Ovary (tissue), 9 donors: Measurements from ENCODE around the gene TBC1D19. TPM values are rescaled to one million over a fixed set of nuclear protein-coding genes. Genes with fewer than 3 reads are reported as not detected.

ENCODE experiments used
- DNase-seq, 5 donors: peaks; one replicate each; pipeline ENCODE4 v3.0.0-alpha.2; 2019 to 2020
- H3K27ac ChIP-seq, 2 donors: fragments of 200-600 bp; one replicate each; pipeline versions ENCODE4 v1.5.1 to v1.8.0; 2019 to 2022
- H3K27me3 ChIP-seq: fragments of 200-600 bp; one replicate; pipeline ENCODE4 v1.8.0; 2022
- H3K36me3 ChIP-seq: fragments of 200-600 bp; sonication (generic); one replicate; pipeline ENCODE4 v1.5.1; 2019
- H3K4me1 ChIP-seq: one replicate; pipeline ENCODE4 v1.8.1; 2013; ENCODE audit warnings: mild to moderate bottlenecking, moderate library complexity; ENCODE audit not compliant: insufficient read depth
- H3K4me3 ChIP-seq: fragments of 200-600 bp; sonication (generic); one replicate; pipeline ENCODE4 v1.5.1; 2017
- H3K9me3 ChIP-seq, 2 donors: fragments of 200-600 bp in 1 of 2; sonication (generic) in 1 of 2; one replicate each; pipeline versions ENCODE4 v1.5.1 to v1.8.1; 2013 to 2019; ENCODE audit warnings: mild to moderate bottlenecking in 1 of 2, moderate library complexity in 1 of 2
- EP300 ChIP-seq: sonication (generic); formaldehyde crosslinking; IDR thresholded peaks from one replicate; pipeline ENCODE4 v1.6.1; 2017; ENCODE audit warnings: antibody characterized with exemption
- POLR2A ChIP-seq: fragments of 450-650 bp; IDR thresholded peaks from one replicate; pipeline ENCODE4 v1.6.1; 2017; ENCODE audit warnings: antibody characterized with exemption, mild to moderate bottlenecking, moderate library complexity
- WGBS, 3 donors: extraction: QIAGEN DNeasy Blood & Tissue Kit in 1 of 3; methylation state at CpG; one replicate each; pipeline versions ENCODE4 v1.1.5 to v1.1.7; 2013 to 2017; 5-methylcytosine and 5-hydroxymethylcytosine counted together
- intact Hi-C, 4 donors: fragments of 100-400 bp; cut with DNase I; formaldehyde crosslinking; loops; one replicate each; pipeline versions ENCODE4 v1.11.0 to v1.15.1; 2022 to 2023
- polyA plus RNA-seq, 2 donors: library from polyadenylated mRNA; stranded (reverse); fragments of 200-250 nt in 1 of 2; fragments of 350-450 nt in 1 of 2; fragmentation: Illumina TruSeq in 1 of 2; extraction: RNeasy Lipid Tissue Mini Kit (QIAGEN cat#74804) in 1 of 2; gene quantifications; one replicate each; pipeline ENCODE4 v1.2.3, GENCODE V29; 2013 to 2014
- total RNA-seq, 7 donors: library from RNA; depleted of rRNA in 2 of 7; stranded (reverse); fragments of >200 nt in 2 of 7; fragmentation: NEBNext Ultra II Directional in 3 of 7; extraction: Animal tissue kit (Norgen Biotek cat#: 25700) in 3 of 7; gene quantifications; one replicate each; pipeline versions ENCODE4 v1.1.0 to v1.2.4, GENCODE V29; 2016 to 2023
- TF ChIP-seq, protein P1 (sequence below), 3 donors: fragments of 450-650 bp in 2 of 3; fragments of 200-600 bp in 1 of 3; IDR thresholded peaks; one replicate each; pipeline versions ENCODE4 v1.5.1 to v1.8.0; 2016 to 2022; ENCODE audit warnings: antibody characterized with exemption in 3 of 3, mild to moderate bottlenecking in 1 of 3
- donor health status: DM: no; HTN: no; CAD: no; lungs with moderate emphysema.
- donor health status: DM: no; HTN: no; CAD: no.
- donor health status: Bipolar disorder and iron deficiency.
- donor health status: DM: yes; HTN: yes; CAD: no.
- donor health status: DM: no; HTN: no; CAD: no.
- donor health status: DM: yes; HTN: yes; CAD: no.

The TBC1D19 gene
- total and polyA plus RNA-seq, 9 donors: 6.0 to 25.2 (median 14.8) TPM

DNA sequence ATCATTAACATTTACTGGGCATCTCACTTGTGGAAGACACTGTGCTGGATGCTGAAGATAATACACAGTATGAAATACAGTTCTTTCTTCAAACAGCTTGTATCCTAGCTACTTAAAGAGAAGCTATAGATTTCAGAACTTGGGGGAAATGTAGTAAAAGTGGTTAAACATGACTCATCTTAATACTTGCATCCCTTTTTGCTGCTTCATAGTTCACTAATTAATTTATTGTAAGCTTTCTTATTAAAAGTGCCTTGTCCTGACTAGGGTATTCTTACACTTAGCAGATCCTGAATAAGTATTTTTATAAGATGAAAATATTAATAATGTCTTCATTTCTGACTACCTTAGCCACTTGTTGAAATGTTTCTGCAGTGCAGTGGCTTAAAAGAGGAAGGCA, 144.0 kb downstream of the TBC1D19 start:
- intact Hi-C loops: no loop called here
- no peak for DNase-seq
- no peak overlapping the region for H3K27ac ChIP-seq

DNA sequence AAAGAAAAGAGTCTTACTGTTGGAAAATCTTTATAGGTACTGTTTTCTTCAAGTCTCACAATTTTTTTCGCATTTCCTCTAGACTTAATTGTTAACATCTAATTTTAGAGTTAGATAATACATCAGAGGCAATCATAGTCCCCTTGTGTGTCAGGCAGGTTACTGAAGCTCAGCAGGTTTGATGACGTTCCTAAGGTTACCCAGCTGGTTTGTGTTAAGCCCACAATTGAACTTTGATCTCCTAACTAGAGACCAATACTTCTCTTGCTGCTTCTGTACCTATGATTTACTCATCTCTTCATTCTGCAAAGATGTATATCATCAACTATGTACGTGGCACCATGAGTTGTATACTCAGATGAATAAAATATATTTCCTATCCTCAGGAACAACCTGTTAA, 145.1 kb downstream of the TBC1D19 start:
- Histone ChIP-seq H3K27me3 (no peaks in the 10 kb centered on the region), H3K27ac (no peak overlapping the region), H3K36me3 (no peaks in the 10 kb centered on the region), H3K4me1 (peaks cover 13% of the 10 kb centered on the region), H3K4me3 (no peak overlapping the region), H3K9me3 (no peaks in the 10 kb centered on the region)
- intact Hi-C loops: no loop called here
- TF ChIP-seq, protein P1, sequence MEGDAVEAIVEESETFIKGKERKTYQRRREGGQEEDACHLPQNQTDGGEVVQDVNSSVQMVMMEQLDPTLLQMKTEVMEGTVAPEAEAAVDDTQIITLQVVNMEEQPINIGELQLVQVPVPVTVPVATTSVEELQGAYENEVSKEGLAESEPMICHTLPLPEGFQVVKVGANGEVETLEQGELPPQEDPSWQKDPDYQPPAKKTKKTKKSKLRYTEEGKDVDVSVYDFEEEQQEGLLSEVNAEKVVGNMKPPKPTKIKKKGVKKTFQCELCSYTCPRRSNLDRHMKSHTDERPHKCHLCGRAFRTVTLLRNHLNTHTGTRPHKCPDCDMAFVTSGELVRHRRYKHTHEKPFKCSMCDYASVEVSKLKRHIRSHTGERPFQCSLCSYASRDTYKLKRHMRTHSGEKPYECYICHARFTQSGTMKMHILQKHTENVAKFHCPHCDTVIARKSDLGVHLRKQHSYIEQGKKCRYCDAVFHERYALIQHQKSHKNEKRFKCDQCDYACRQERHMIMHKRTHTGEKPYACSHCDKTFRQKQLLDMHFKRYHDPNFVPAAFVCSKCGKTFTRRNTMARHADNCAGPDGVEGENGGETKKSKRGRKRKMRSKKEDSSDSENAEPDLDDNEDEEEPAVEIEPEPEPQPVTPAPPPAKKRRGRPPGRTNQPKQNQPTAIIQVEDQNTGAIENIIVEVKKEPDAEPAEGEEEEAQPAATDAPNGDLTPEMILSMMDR (IDR thresholded peaks at IDR 0.05): no peak
- TF ChIP-seq POLR2A: no peak
- no peak for TF ChIP-seq EP300
- 90 to 95% (median 95%) methylated on average over 3 of the region's 3 CpGs for WGBS, 3 donors
- DNase-seq: no peak

More for the DNA sequence above, 144.0 kb downstream of the TBC1D19 start:
- H3K36me3 ChIP-seq: no peaks in the 10 kb centered on the region
- TF ChIP-seq, protein P1 (IDR thresholded peaks at IDR 0.05): no peak
- TF ChIP-seq EP300 (no peak), POLR2A (no peak)
- H3K4me3 ChIP-seq: no peak overlapping the region
- H3K27me3 ChIP-seq: no peaks in the 10 kb centered on the region
- H3K4me1 ChIP-seq: peaks cover 13% of the 10 kb centered on the region
- no peaks in the 10 kb centered on the region for H3K9me3 ChIP-seq

DNA sequence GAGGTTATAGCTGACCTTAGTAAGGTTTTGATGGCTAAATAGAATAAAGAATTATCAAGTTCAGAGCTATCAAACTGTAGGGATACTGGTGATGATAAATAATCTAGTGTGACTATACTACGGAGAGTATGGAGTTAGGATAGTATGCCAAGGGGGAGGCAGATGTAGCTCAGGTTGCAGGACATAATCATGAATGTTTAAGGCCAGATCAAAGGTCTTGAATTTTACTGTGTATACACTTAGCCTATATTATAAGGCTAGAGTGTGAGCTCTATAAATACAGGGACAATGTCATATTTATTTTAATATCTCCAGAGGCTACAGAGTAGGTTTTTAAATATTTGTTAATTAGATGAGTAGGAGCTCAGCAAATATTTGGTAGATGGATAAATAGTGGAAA, 145.7 kb downstream of the TBC1D19 start:
- H3K4me3 ChIP-seq: no peak overlapping the region
- TF ChIP-seq EP300: no peak
- TF ChIP-seq POLR2A: no peak
- TF ChIP-seq, protein P1 (IDR thresholded peaks at IDR 0.05): no peak
- H3K36me3 ChIP-seq: no peaks in the 10 kb centered on the region
- WGBS, 3 donors: 0 to 2% (median 0%) methylated on average over 1 of the region's 1 CpG
- peaks cover 13% of the 10 kb centered on the region for H3K4me1 ChIP-seq
- DNase-seq: no peak
- H3K9me3 ChIP-seq: no peaks in the 10 kb centered on the region
- H3K27ac ChIP-seq: no peak overlapping the region
- H3K27me3 ChIP-seq: no peaks in the 10 kb centered on the region
- intact Hi-C loops: no loop called here

DNA sequence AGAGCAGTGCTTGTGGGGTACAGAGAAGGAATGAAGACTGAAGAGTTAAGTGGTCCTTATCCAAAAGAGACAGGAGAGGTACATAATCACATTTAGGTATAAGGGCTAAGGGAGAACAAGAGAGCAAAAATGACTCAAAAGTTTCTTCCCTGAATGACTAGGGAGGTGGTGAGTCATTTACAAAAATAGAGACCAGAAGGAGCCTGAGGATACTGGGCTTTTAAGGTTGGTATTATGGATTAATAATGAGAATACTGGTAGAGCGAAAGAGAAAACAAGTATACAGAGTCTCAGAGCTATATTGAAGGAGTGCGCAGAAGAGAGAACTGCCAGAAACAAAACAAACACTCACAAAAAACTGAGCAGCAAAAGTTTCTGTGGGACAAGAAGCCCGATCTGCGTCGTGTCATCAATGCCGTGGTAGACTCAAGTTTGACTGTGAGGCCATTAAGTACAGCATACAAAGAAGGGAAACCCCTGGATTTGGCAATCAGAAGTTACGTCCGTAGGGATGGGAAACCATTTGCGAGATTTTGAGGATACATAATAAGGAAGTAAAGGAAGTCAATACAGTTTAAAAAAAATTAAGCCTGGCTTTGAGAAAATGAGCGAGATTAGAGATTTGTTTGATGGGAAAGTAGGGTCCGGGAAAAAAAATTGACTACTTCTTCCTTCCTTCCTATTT, 147.6 kb downstream of the TBC1D19 start:
- WGBS, 3 donors: 87 to 97% (median 94%) methylated on average over 11 of the region's 11 CpGs
- no peak for DNase-seq
- H3K4me1 ChIP-seq: peaks cover 5% of the 10 kb centered on the region
- TF ChIP-seq, protein P1 (IDR thresholded peaks at IDR 0.05): no peak
- TF ChIP-seq POLR2A: no peak
- TF ChIP-seq EP300: no peak
- H3K4me3 ChIP-seq: no peak overlapping the region
- peaks cover 3% of the 10 kb centered on the region for H3K27me3 ChIP-seq
- H3K9me3 ChIP-seq: no peaks in the 10 kb centered on the region
- H3K27ac ChIP-seq: no peak overlapping the region
- no peaks in the 10 kb centered on the region for H3K36me3 ChIP-seq
- intact Hi-C loops: no loop called here
